Measurements from ENCODE around the gene CGB8. TPM values are rescaled to one million over a fixed set of nuclear protein-coding genes. Genes with fewer than 3 reads are reported as not detected.

The CGB8 gene
- total and polyA plus RNA-seq, 2 of the 8 experiments (the other 6 are each of a cell fraction or from before 2014, with no cell fraction given): 0.09 TPM; not detected in 1

DNA sequence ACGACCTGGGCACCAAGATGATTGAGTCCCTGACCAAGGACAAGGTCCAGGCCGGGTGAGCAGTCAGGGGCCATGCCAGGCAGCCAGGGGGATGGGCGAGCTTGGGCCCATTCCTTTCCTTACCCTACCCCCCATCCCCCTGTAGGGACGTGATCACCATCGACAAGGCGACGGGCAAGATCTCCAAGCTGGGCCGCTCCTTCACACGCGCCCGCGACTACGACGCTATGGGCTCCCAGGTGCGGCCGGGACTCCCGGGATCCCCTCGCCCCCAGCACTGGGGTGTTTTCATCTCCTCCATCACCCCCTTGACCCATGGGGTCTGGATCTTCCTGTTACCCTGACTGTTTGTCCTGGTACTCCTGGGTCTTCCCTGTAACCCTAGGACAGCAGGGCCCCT lies 39.1 kb downstream of the CGB8 start:
- Histone ChIP-seq H2AK5ac (ENCODE audit: low read depth, low read length) (no peak overlapping the region), H3K9me3 (ENCODE audit: insufficient read depth in 2 of 2, low read depth in 1 of 2, low read length in 1 of 2) (no peaks in the 10 kb centered on the region), H3K23ac (ENCODE audit: insufficient read length) (no peak overlapping the region), H4K91ac (replicated peaks; ENCODE audit: insufficient read length, low read length) (no peak overlapping the region), H3K56ac (replicated peaks; ENCODE audit: insufficient read length, low read depth, low read length) (no peak overlapping the region), H3K4me1 (replicated peaks in 1 of 4; ENCODE audit: control insufficient read depth in 3 of 4, insufficient read depth in 4 of 4, low read length in 3 of 4) (no peaks in the 10 kb centered on the region), H3K9ac (replicated peaks in 1 of 4; ENCODE audit: extremely low read depth in 1 of 4, low read depth in 3 of 4, low read length in 3 of 4) (no peak overlapping the region), H3K27ac (ENCODE audit: low read depth, low read length) (no peak overlapping the region), H4K8ac (ENCODE audit: extremely low read depth, insufficient read depth, low read length) (no peak overlapping the region), H4K5ac (ENCODE audit: insufficient read length, low read depth, low read length) (no peak overlapping the region), H3K4me2 (ENCODE audit: insufficient read depth in 1 of 2, low read depth in 2 of 2, low read length in 2 of 2) (no peak overlapping the region), H2BK5ac (ENCODE audit: low read depth, low read length) (no peak overlapping the region), H2BK20ac (ENCODE audit: low read length) (no peak overlapping the region), H3K79me1 (ENCODE audit: low read depth, low read length) (peaks cover 2% of the 10 kb centered on the region; the same call in 1 of the 2 replicates), H3K4me3 (ENCODE audit: extremely low read depth in 1 of 4, insufficient read depth in 2 of 4, low read depth in 3 of 4, low read length in 4 of 4) (no peak overlapping the region), H3K79me2 (ENCODE audit: control insufficient read depth in 1 of 2, insufficient read depth in 2 of 2, low read length in 2 of 2) (no peaks in the 10 kb centered on the region), H3K4ac (replicated peaks; ENCODE audit: insufficient read length, low read depth, low read length) (no peak overlapping the region), H2BK15ac (ENCODE audit: low read length) (no peak overlapping the region), H3K23me2 (ENCODE audit: low read depth, low read length) (no peaks in the 10 kb centered on the region), H2BK12ac (ENCODE audit: low read depth, low read length) (no peak overlapping the region), H2AFZ (ENCODE audit: low read length) (no peak overlapping the region), H2BK120ac (replicated peaks; ENCODE audit: low read depth, low read length) (no peak overlapping the region), H4K20me1 (replicated peaks in 1 of 2; ENCODE audit: control insufficient read depth in 1 of 2, insufficient read depth in 2 of 2, low read length in 2 of 2) (peaks cover 3 to 13% of the 10 kb centered on the region in 2 experiments), H3K36me3 (ENCODE audit: control insufficient read depth in 2 of 4, insufficient read depth in 4 of 4, low read length in 3 of 4) (peaks cover 14 to 39% (median 31%) of the 10 kb centered on the region in 4 experiments; a peak in 7 of 8 replicates), H3K18ac (ENCODE audit: extremely low read depth, low read length) (no peak overlapping the region), H3K27me3 (replicated peaks in 1 of 4; ENCODE audit: control insufficient read depth in 3 of 4, extremely low read depth in 1 of 4, insufficient read depth in 3 of 4, low read length in 3 of 4) (no peaks in the 10 kb centered on the region), H3K14ac (ENCODE audit: insufficient read length) (no peak overlapping the region)
- DNase-seq (ENCODE audit: low read depth in 1 of 2, low spot score in 2 of 2) (no peak), FAIRE-seq (no peak)
- ChIA-PET POLR2A (ENCODE audit: partially characterized antibody) (interaction anchor here (0.6 to 2.2 kb wide), 4 partner anchors 8 to 11 kb away, joined by 3 to 8 read pairs (median 4); no protein-coding TSS in a partner anchor), CTCF (ENCODE audit: partially characterized antibody) (interaction anchor here (0.6 to 6.2 kb wide), 8 partner anchors 8 to 216 kb away, joined by 3 to 66 read pairs (median 4); partner anchors contain the start of genes CGB2 and LHB)
- TF ChIP-seq NANOG (IDR thresholded peaks at IDR 0.05; ENCODE audit: insufficient read depth, low read depth, low read length, poor library complexity, severe bottlenecking) (no peak), CBX8 (IDR thresholded peaks at IDR 0.05; ENCODE audit: borderline replicate concordance, low read depth, low read length) (no peak), TEAD4 (IDR thresholded peaks at IDR 0.05; ENCODE audit: low read depth, low read length) (no peak), RFX5 (IDR thresholded peaks at IDR 0.05; ENCODE audit: borderline replicate concordance, low read depth, low read length) (no peak), TAF1 (IDR thresholded peaks at IDR 0.05; ENCODE audit: low read depth, low read length) (no peak)
- 93% methylated on average over 18 of the region's 18 CpGs; no CpG with 5 or more reads in 1 of the 2 experiments for WGBS, 2 experiments (ENCODE audit: extremely low coverage in 1 of 2, insufficient coverage in 1 of 2, insufficient read length in 1 of 2, insufficient replicate concordance in 2 of 2, low coverage in 1 of 2, low lambda C conversion rate in 2 of 2, missing lambda C conversion rate in 1 of 2)

All from H1 (cell line).